ACC112 (cell line): Measurements from ENCODE around the gene ACVR1B.

ENCODE experiments used
- H2AFZ ChIP-seq: fragments of 200-600 bp; sonication (generic); one replicate; pipeline ENCODE4 v1.6.0; 2017; ENCODE audit warnings: antibody characterized with exemption, low read length; ENCODE audit not compliant: unreplicated experiment
- H3K27ac ChIP-seq: fragments of 200-600 bp; sonication (generic); 2 replicates; pipeline ENCODE4 v1.5.1; 2014; ENCODE audit warnings: low read depth, mild to moderate bottlenecking, antibody characterized with exemption, low read length, moderate library complexity
- H3K27me3 ChIP-seq: fragments of 200-600 bp; sonication (generic); 2 replicates; pipeline ENCODE4 v1.6.1; 2014; ENCODE audit warnings: mild to moderate bottlenecking, antibody characterized with exemption, low read length, moderate library complexity, mixed read lengths; ENCODE audit not compliant: insufficient read depth
- H3K36me3 ChIP-seq: fragments of 200-600 bp; sonication (generic); 2 replicates; pipeline ENCODE4 v1.6.1; 2016; ENCODE audit warnings: mild to moderate bottlenecking, antibody characterized with exemption, low read length, moderate library complexity, mixed read lengths; ENCODE audit not compliant: insufficient read depth
- H3K4me1 ChIP-seq: fragments of 200-600 bp; sonication (generic); one replicate; pipeline ENCODE4 v1.6.1; 2016; ENCODE audit warnings: low read length, mixed read lengths; ENCODE audit not compliant: insufficient read depth, unreplicated experiment, control insufficient read depth
- H3K4me3 ChIP-seq: fragments of 200-600 bp; sonication (generic); 2 replicates; pipeline ENCODE4 v1.5.1; 2014; ENCODE audit warnings: mild to moderate bottlenecking, low read depth, low read length
- H3K79me2 ChIP-seq: fragments of 200-600 bp; sonication (generic); one replicate; pipeline ENCODE4 v1.6.0; 2016; ENCODE audit warnings: low read length; ENCODE audit not compliant: control insufficient read depth, unreplicated experiment, insufficient read depth

ACVR1B gene

GRCh38 chr12:52005218-52005902, 53.9 kb downstream of the ACVR1B start:
- Histone ChIP-seq H3K36me3 (no peaks in the 10 kb centered on the region), H2AFZ (no peak overlapping the region), H3K79me2 (no peaks in the 10 kb centered on the region), H3K4me1 (peaks cover 3% of the 10 kb centered on the region), H3K27me3 (peaks cover 29% of the 10 kb centered on the region), H3K27ac (no peak overlapping the region), H3K4me3 (no peak overlapping the region)

- no peaks in the 10 kb centered on the region for H3K36me3 ChIP-seq
- H2AFZ ChIP-seq, result no peak overlapping the region
- no peaks in the 10 kb centered on the region for H3K79me2 ChIP-seq
- peak overlapping the region; percentile 67 for H3K4me3 ChIP-seq
- peaks cover 29% of the 10 kb centered on the region for H3K27me3 ChIP-seq
- peaks cover 8% of the 10 kb centered on the region for H3K4me1 ChIP-seq
- H3K27ac ChIP-seq, result no peak overlapping the region
Measured at GRCh38 chr12:52005903-52006703, 54.6 kb downstream of the ACVR1B start.

- Histone ChIP-seq H3K79me2 (no peaks in the 10 kb centered on the region), H3K36me3 (no peaks in the 10 kb centered on the region), H3K27me3 (peaks cover 29% of the 10 kb centered on the region), H3K4me3 (peak within 1 kb of the TSS; percentile 67), H3K4me1 (peaks cover 8% of the 10 kb centered on the region), H3K27ac (no peak within 1 kb of the TSS), H2AFZ (no peak within 1 kb of the TSS)
Measured at GRCh38 chr12:52006726-52007157, 55.2 kb downstream of the ACVR1B start, which contains the start of gene TAMALIN. Gene TAMALIN (plus strand): TSS chr12:52006946. CDS start chr12:52007020, 74 bp downstream.

- Histone ChIP-seq H2AFZ (no peak overlapping the region), H3K27me3 (peaks cover 29% of the 10 kb centered on the region)
Measured at GRCh38 chr12:52007158-52007921, 55.8 kb downstream of the ACVR1B start.

GRCh38 chr12:52007982-52008510, 56.5 kb downstream of the ACVR1B start:
- Histone ChIP-seq H3K27me3 (peaks cover 29% of the 10 kb centered on the region), H3K4me3 (no peak overlapping the region), H3K27ac (no peak overlapping the region), H3K4me1 (peaks cover 8% of the 10 kb centered on the region), H3K79me2 (no peaks in the 10 kb centered on the region), H2AFZ (no peak overlapping the region), H3K36me3 (no peaks in the 10 kb centered on the region)

More at GRCh38 chr12:52007158-52007921, 55.8 kb downstream of the ACVR1B start:
- Histone ChIP-seq H3K27ac (no peak overlapping the region), H3K79me2 (no peaks in the 10 kb centered on the region), H3K4me1 (peaks cover 8% of the 10 kb centered on the region), H3K4me3 (peak overlapping the region; percentile 67), H3K36me3 (no peaks in the 10 kb centered on the region)

GRCh38 chr12:52009081-52009751, 57.7 kb downstream of the ACVR1B start:
- Histone ChIP-seq H3K36me3 (no peaks in the 10 kb centered on the region), H3K27ac (no peak overlapping the region), H3K4me1 (peaks cover 8% of the 10 kb centered on the region), H3K79me2 (no peaks in the 10 kb centered on the region), H3K4me3 (no peak overlapping the region), H3K27me3 (peaks cover 29% of the 10 kb centered on the region), H2AFZ (no peak overlapping the region)

GRCh38 chr12:52010152-52010622, 58.7 kb downstream of the ACVR1B start:
- Histone ChIP-seq H3K36me3 (no peaks in the 10 kb centered on the region), H3K79me2 (no peaks in the 10 kb centered on the region), H3K4me3 (no peak overlapping the region), H2AFZ (no peak overlapping the region), H3K27ac (no peak overlapping the region), H3K4me1 (peaks cover 8% of the 10 kb centered on the region), H3K27me3 (peaks cover 29% of the 10 kb centered on the region)

- H3K79me2 ChIP-seq, result no peaks in the 10 kb centered on the region
- no peak overlapping the region for H2AFZ ChIP-seq
- no peak overlapping the region for H3K4me3 ChIP-seq
- H3K36me3 ChIP-seq, result no peaks in the 10 kb centered on the region
- no peak overlapping the region for H3K27ac ChIP-seq
- H3K4me1 ChIP-seq, result peaks cover 8% of the 10 kb centered on the region
- H3K27me3 ChIP-seq, result peaks cover 22% of the 10 kb centered on the region
Measured at GRCh38 chr12:52010692-52011601, 59.4 kb downstream of the ACVR1B start.

GRCh38 chr12:52011602-52012214, 60.2 kb downstream of the ACVR1B start:
- H3K4me1 ChIP-seq, result peaks cover 8% of the 10 kb centered on the region
- H3K27ac ChIP-seq, result no peak overlapping the region
- peaks cover 15% of the 10 kb centered on the region for H3K27me3 ChIP-seq
- H3K36me3 ChIP-seq, result no peaks in the 10 kb centered on the region
- H3K4me3 ChIP-seq, result no peak overlapping the region
- H3K79me2 ChIP-seq, result no peaks in the 10 kb centered on the region
- H2AFZ ChIP-seq, result no peak overlapping the region
